Hepatocyte (in vitro differentiated cells): ENCODE results near the gene EPB41L4B. TPM values are rescaled to one million over a fixed set of nuclear protein-coding genes. Genes with fewer than 3 reads are reported as not detected.

Experiments
- DNase-seq: peaks from one replicate; pipeline ENCODE4 v3.0.0-alpha.2; 2016; ENCODE audit warnings: low spot score
- H2AFZ ChIP-seq: fragments of 200-600 bp; sonication (generic); 2 replicates; pipeline ENCODE4 v1.6.0; 2016; ENCODE audit warnings: antibody characterized with exemption, mild to moderate bottlenecking
- H3K27ac ChIP-seq: fragments of 200-600 bp; sonication (generic); 2 replicates; pipeline ENCODE4 v1.5.1; 2016; ENCODE audit warnings: mild to moderate bottlenecking
- H3K27me3 ChIP-seq: fragments of 200-600 bp; sonication (generic); 2 replicates; pipeline ENCODE4 v1.6.1; 2016
- H3K36me3 ChIP-seq: fragments of 200-600 bp; sonication (generic); replicated peaks from 2 replicates; pipeline ENCODE4 v1.5.1; 2016; ENCODE audit warnings: low read depth; ENCODE audit not compliant: insufficient read depth
- H3K4me1 ChIP-seq: fragments of 200-600 bp; sonication (generic); 2 replicates; pipeline ENCODE4 v1.5.1; 2016; ENCODE audit warnings: mild to moderate bottlenecking, moderate library complexity; ENCODE audit not compliant: insufficient read depth
- H3K4me2 ChIP-seq: fragments of 200-600 bp; sonication (generic); 2 replicates; pipeline ENCODE4 v1.6.0; 2016
- H3K4me3 ChIP-seq: fragments of 200-600 bp; sonication (generic); 2 replicates; pipeline ENCODE4 v1.5.1; 2016; ENCODE audit warnings: mild to moderate bottlenecking
- H3K79me2 ChIP-seq: fragments of 200-600 bp; sonication (generic); 2 replicates; pipeline ENCODE4 v1.6.0; 2017; ENCODE audit warnings: mild to moderate bottlenecking
- H3K9me2 ChIP-seq: fragments of 200-600 bp; sonication (generic); replicated peaks from 2 replicates; pipeline ENCODE4 v1.6.0; 2017; ENCODE audit warnings: mild to moderate bottlenecking; ENCODE audit not compliant: insufficient read depth
- H3K9me3 ChIP-seq: fragments of 200-600 bp; sonication (generic); 2 replicates; pipeline ENCODE4 v1.5.1; 2016; ENCODE audit warnings: low read depth, mild to moderate bottlenecking
- H4K20me1 ChIP-seq: fragments of 200-600 bp; sonication (generic); 2 replicates; pipeline ENCODE4 v1.6.0; 2016; ENCODE audit warnings: mild to moderate bottlenecking; ENCODE audit not compliant: insufficient read depth, poor library complexity, severe bottlenecking
- EZH2 ChIP-seq: fragments of 200-600 bp; sonication (generic); IDR thresholded peaks from 2 replicates; pipeline ENCODE4 v1.6.1; 2016; ENCODE audit warnings: antibody characterized with exemption, mild to moderate bottlenecking, borderline replicate concordance
- EZH2phosphoT487 ChIP-seq: fragments of 200-600 bp; sonication (generic); IDR thresholded peaks from one replicate; pipeline ENCODE4 v1.6.1; 2018; ENCODE audit warnings: antibody characterized with exemption, mild to moderate bottlenecking, low read depth, moderate library complexity; ENCODE audit not compliant: unreplicated experiment, severe bottlenecking
- WGBS: methylation state at CpG from one replicate; pipeline ENCODE4 v1.1.6; 2016; ENCODE audit warnings: low lambda C conversion rate; ENCODE audit errors: missing lambda C conversion rate; 5-methylcytosine and 5-hydroxymethylcytosine counted together
- polyA plus RNA-seq: library from polyadenylated mRNA; unstranded; fragments of >200 nt; fragmentation: Nextera tagmentation; extraction: Ambion mirVana; gene quantifications from 2 replicates; pipeline ENCODE4 v1.2.1, GENCODE V29; 2016
- total RNA-seq: library from RNA; depleted of rRNA; stranded (reverse); fragments of >200 nt; gene quantifications from 2 replicates; pipeline ENCODE4 v1.2.3, GENCODE V29; 2014
- TF ChIP-seq, protein P1 (sequence below): fragments of 200-600 bp; sonication (generic); IDR thresholded peaks from 2 replicates; pipeline ENCODE4 v1.5.1; 2016; ENCODE audit warnings: antibody characterized with exemption, mild to moderate bottlenecking; ENCODE audit not compliant: poor library complexity

Gene EPB41L4B
- total and polyA plus RNA-seq, 2 experiments from 2014 or later: 11.1 to 20.6 TPM

DNA sequence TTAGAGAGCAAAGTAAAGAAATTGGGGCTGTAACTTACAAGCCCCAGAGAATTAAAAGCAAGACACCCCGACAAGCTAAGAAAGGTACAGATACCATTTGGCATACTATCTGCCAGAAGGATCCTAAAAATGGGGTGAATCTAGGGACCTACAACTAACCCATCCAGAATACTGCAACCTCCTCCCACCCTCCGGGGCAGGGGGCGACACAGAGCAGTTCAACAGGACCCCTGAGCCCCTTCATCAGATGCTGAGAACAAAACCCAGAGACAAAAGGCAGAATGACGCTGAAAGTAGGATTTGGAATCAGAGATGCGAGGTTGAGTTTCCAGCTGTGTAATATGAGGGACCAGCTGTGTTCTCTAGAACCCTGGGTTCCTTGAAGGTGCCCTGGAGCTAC, 71.2 kb downstream of the EPB41L4B start:
- Histone ChIP-seq H3K9me2 (no peaks in the 10 kb centered on the region), H3K27ac (peak overlapping the region; percentile 84), H3K9me3 (no peaks in the 10 kb centered on the region), H3K4me3 (no peak overlapping the region), H3K79me2 (no peaks in the 10 kb centered on the region), H3K36me3 (no peaks in the 10 kb centered on the region), H3K4me2 (no peak overlapping the region), H2AFZ (no peak overlapping the region), H3K4me1 (peaks cover 29% of the 10 kb centered on the region), H4K20me1 (no peaks in the 10 kb centered on the region), H3K27me3 (no peaks in the 10 kb centered on the region)
- WGBS: 80% methylated on average over 5 of the region's 5 CpGs
- TF ChIP-seq EZH2: no peak
- TF ChIP-seq, protein P1, sequence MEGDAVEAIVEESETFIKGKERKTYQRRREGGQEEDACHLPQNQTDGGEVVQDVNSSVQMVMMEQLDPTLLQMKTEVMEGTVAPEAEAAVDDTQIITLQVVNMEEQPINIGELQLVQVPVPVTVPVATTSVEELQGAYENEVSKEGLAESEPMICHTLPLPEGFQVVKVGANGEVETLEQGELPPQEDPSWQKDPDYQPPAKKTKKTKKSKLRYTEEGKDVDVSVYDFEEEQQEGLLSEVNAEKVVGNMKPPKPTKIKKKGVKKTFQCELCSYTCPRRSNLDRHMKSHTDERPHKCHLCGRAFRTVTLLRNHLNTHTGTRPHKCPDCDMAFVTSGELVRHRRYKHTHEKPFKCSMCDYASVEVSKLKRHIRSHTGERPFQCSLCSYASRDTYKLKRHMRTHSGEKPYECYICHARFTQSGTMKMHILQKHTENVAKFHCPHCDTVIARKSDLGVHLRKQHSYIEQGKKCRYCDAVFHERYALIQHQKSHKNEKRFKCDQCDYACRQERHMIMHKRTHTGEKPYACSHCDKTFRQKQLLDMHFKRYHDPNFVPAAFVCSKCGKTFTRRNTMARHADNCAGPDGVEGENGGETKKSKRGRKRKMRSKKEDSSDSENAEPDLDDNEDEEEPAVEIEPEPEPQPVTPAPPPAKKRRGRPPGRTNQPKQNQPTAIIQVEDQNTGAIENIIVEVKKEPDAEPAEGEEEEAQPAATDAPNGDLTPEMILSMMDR: no peak
- TF ChIP-seq EZH2phosphoT487: no peak
- no peak for DNase-seq

DNA sequence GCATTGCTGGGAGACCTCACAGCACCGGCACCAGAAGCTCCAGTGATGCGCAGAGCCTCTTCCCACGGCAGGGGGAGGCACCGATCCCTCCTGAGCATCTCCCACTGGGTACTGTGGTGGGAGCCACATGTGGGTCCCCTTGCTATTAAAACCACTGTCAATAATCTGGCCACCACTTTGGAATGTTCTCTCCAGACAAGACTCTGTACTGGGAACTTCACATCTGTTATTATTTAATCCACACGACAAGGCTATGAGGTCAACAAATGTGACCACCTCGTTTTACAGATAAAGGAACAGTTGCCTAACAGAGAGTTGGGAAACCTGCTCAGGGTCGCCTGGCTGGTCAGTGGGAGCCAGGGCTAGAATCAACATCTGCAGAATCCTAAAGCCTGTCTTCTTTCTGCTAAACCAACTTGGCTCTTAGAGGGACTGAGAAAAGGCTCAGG, 72.7 kb downstream of the EPB41L4B start:
- H3K27ac ChIP-seq: no peak overlapping the region
- H3K4me2 ChIP-seq: no peak overlapping the region
- 59% methylated on average over 7 of the region's 7 CpGs for WGBS

DNA sequence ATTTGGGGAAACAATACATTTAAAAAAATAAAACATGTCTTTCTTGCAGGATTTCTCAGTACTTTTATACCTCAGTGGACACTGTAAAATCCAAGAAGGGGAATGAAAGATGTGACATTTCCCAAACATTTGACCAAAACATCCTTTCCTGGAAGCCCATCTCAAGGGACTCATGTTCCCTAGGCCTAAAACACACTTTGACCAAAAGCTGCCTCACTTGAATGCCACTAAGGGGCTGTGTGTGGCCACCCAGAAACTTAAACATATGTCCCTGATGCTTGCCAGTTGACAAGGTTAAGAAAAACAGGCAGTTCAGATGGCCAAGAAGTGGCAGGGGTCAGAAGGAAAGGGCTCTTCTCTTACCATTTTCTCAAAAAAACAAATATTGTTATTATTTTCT, 73.6 kb downstream of the EPB41L4B start:
- TF ChIP-seq EZH2: no peak
- TF ChIP-seq, protein P1: no peak
- TF ChIP-seq EZH2phosphoT487: no peak
- H3K36me3 ChIP-seq: no peaks in the 10 kb centered on the region
- peaks cover 26% of the 10 kb centered on the region for H3K4me1 ChIP-seq
- no peaks in the 10 kb centered on the region for H3K9me3 ChIP-seq
- no peak overlapping the region for H2AFZ ChIP-seq
- H3K27ac ChIP-seq: no peak overlapping the region
- no peaks in the 10 kb centered on the region for H3K79me2 ChIP-seq
- H3K9me2 ChIP-seq: no peaks in the 10 kb centered on the region
- no peaks in the 10 kb centered on the region for H3K27me3 ChIP-seq
- DNase-seq: no peak
- H3K4me2 ChIP-seq: no peak overlapping the region
- H3K4me3 ChIP-seq: no peak overlapping the region
- no peaks in the 10 kb centered on the region for H4K20me1 ChIP-seq

More for the DNA sequence above, 72.7 kb downstream of the EPB41L4B start:
- no peaks in the 10 kb centered on the region for H3K9me3 ChIP-seq
- no peaks in the 10 kb centered on the region for H3K79me2 ChIP-seq
- H4K20me1 ChIP-seq: no peaks in the 10 kb centered on the region
- DNase-seq: peak; percentile 16
- no peaks in the 10 kb centered on the region for H3K27me3 ChIP-seq
- no peak overlapping the region for H2AFZ ChIP-seq
- H3K4me1 ChIP-seq: peaks cover 23% of the 10 kb centered on the region
- no peak for TF ChIP-seq EZH2
- TF ChIP-seq, protein P1: peak; percentile 10
- no peaks in the 10 kb centered on the region for H3K9me2 ChIP-seq
- no peaks in the 10 kb centered on the region for H3K36me3 ChIP-seq
- H3K4me3 ChIP-seq: no peak overlapping the region

DNA sequence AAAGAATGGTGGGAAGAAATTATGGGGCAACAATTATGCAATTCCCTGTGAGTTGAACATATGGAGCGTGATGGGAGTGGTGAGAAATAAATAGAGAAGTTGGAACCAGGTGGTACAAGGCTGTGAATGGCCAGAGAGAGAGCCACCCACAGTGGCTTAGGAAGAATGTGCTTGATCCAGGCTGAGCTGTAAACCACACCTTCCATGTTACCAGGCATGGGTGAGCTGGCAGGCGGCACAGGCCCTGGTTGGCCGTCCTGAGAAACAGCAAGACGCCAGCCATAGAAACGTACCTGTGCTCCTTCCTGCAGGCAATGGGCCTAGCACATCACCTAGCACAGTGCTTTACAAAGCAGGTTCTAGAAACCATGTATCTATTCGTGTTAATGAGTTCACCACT, 74.3 kb downstream of the EPB41L4B start:
- no peak for TF ChIP-seq EZH2phosphoT487
- TF ChIP-seq, protein P1: no peak
- no peak for TF ChIP-seq EZH2
- Histone ChIP-seq H3K27me3 (no peaks in the 10 kb centered on the region), H3K4me2 (no peak overlapping the region), H3K9me3 (no peaks in the 10 kb centered on the region), H3K4me3 (no peak overlapping the region), H2AFZ (no peak overlapping the region), H3K9me2 (no peaks in the 10 kb centered on the region), H3K79me2 (no peaks in the 10 kb centered on the region), H3K27ac (no peak overlapping the region), H4K20me1 (no peaks in the 10 kb centered on the region), H3K4me1 (peaks cover 23% of the 10 kb centered on the region), H3K36me3 (no peaks in the 10 kb centered on the region)
- DNase-seq: no peak
- WGBS: 94% methylated on average over 6 of the region's 6 CpGs
